ENCODE data around the gene SPDEF. TPM values are rescaled to one million over a fixed set of nuclear protein-coding genes. Genes with fewer than 3 reads are reported as not detected.

Gene SPDEF
- total RNA-seq, 1 experiment from 2014 or later = not detected

GRCh38 chr6:34519971-34520644 lies 36.0 kb downstream of the SPDEF start:
- Mint-ChIP-seq H3K27ac (ENCODE audit: low read depth, unreplicated experiment) (no peak overlapping the region), H3K27me3 (ENCODE audit: insufficient read depth, unreplicated experiment) (no peaks in the 10 kb centered on the region), H3K4me3 (ENCODE audit: unreplicated experiment) (no peak overlapping the region), H3K36me3 (ENCODE audit: insufficient read depth, unreplicated experiment) (no peaks in the 10 kb centered on the region), H3K4me1 (ENCODE audit: insufficient read depth, unreplicated experiment) (no peaks in the 10 kb centered on the region), H3K9me3 (ENCODE audit: unreplicated experiment) (no peaks in the 10 kb centered on the region)
- TF ChIP-seq CTCF (IDR thresholded peaks at IDR 0.05; ENCODE audit: unreplicated experiment) = no peak
- no TSS peak for BruUV-seq (replicated peaks)
- CTCF ChIA-PET = interaction anchor here (0.6 kb wide), 1 partner anchor 60 kb away, joined by 3 read pairs; no protein-coding TSS in a partner anchor
- intact Hi-C loops (cut with micrococcal nuclease) = no loop called here
- no peak for DNase-seq (ENCODE audit: unreplicated experiment)
- POLR2A ChIA-PET = no interaction called here

- ChIA-PET CTCF (interaction anchor here (1.1 kb wide), 1 partner anchor 9 kb away, joined by 8 read pairs; no protein-coding TSS in a partner anchor), POLR2A (no interaction called here)
- no peak overlapping the region for H3K27ac Mint-ChIP-seq (ENCODE audit: low read depth, unreplicated experiment)
- no peaks in the 10 kb centered on the region for H3K9me3 Mint-ChIP-seq (ENCODE audit: unreplicated experiment)
- H3K36me3 Mint-ChIP-seq (ENCODE audit: insufficient read depth, unreplicated experiment) = no peaks in the 10 kb centered on the region
- BruUV-seq (replicated peaks) = no TSS peak
- H3K27me3 Mint-ChIP-seq (ENCODE audit: insufficient read depth, unreplicated experiment) = peaks cover 11% of the 10 kb centered on the region
- intact Hi-C loops (cut with micrococcal nuclease) = no loop called here
- H3K4me3 Mint-ChIP-seq (ENCODE audit: unreplicated experiment) = no peak overlapping the region
- H3K4me1 Mint-ChIP-seq (ENCODE audit: insufficient read depth, unreplicated experiment) = no peaks in the 10 kb centered on the region
- TF ChIP-seq CTCF (IDR thresholded peaks at IDR 0.05; ENCODE audit: unreplicated experiment) = no peak
- DNase-seq (ENCODE audit: unreplicated experiment) = no peak
These were observed 37.3 kb downstream of the SPDEF start for GRCh38 chr6:34518669-34519365.

- TF ChIP-seq CTCF (IDR thresholded peaks at IDR 0.05; ENCODE audit: unreplicated experiment) = no peak
- ChIA-PET POLR2A (no interaction called here), CTCF (no interaction called here)
- no peak overlapping the region for H3K4me3 Mint-ChIP-seq (ENCODE audit: unreplicated experiment)
- intact Hi-C loops (cut with micrococcal nuclease) = no loop called here
- H3K9me3 Mint-ChIP-seq (ENCODE audit: unreplicated experiment) = no peaks in the 10 kb centered on the region
- H3K36me3 Mint-ChIP-seq (ENCODE audit: insufficient read depth, unreplicated experiment) = no peaks in the 10 kb centered on the region
- DNase-seq (ENCODE audit: unreplicated experiment) = no peak
- H3K27me3 Mint-ChIP-seq (ENCODE audit: insufficient read depth, unreplicated experiment) = peaks cover 11% of the 10 kb centered on the region
- BruUV-seq (replicated peaks) = no TSS peak
- no peaks in the 10 kb centered on the region for H3K4me1 Mint-ChIP-seq (ENCODE audit: insufficient read depth, unreplicated experiment)
- H3K27ac Mint-ChIP-seq (ENCODE audit: low read depth, unreplicated experiment) = no peak overlapping the region
These were observed 38.2 kb downstream of the SPDEF start for GRCh38 chr6:34517966-34518365.

GRCh38 chr6:34517461-34517881 lies 38.7 kb downstream of the SPDEF start:
- ChIA-PET POLR2A (no interaction called here), CTCF (no interaction called here)
- no peak for TF ChIP-seq CTCF (IDR thresholded peaks at IDR 0.05; ENCODE audit: unreplicated experiment)
- DNase-seq (ENCODE audit: unreplicated experiment) = no peak
- Mint-ChIP-seq H3K27ac (ENCODE audit: low read depth, unreplicated experiment) (no peak overlapping the region), H3K4me1 (ENCODE audit: insufficient read depth, unreplicated experiment) (no peaks in the 10 kb centered on the region), H3K9me3 (ENCODE audit: unreplicated experiment) (no peaks in the 10 kb centered on the region), H3K36me3 (ENCODE audit: insufficient read depth, unreplicated experiment) (no peaks in the 10 kb centered on the region), H3K27me3 (ENCODE audit: insufficient read depth, unreplicated experiment) (peaks cover 11% of the 10 kb centered on the region), H3K4me3 (ENCODE audit: unreplicated experiment) (no peak overlapping the region)
- intact Hi-C loops (cut with micrococcal nuclease) = no loop called here
- no TSS peak for BruUV-seq (replicated peaks)

Data from MCF 10A (cell line).